A375 (cell line): ENCODE data around the gene NADK2. TPM values are rescaled to one million over a fixed set of nuclear protein-coding genes. Genes with fewer than 3 reads are reported as not detected.

Experiments used
- small RNA-seq: library from RNA; depleted of rRNA; stranded (forward); fragments of <200 nt; gene quantifications from one replicate; pipeline ENCODE3, GENCODE V24; 2014
- total RNA-seq: library from RNA; depleted of rRNA; stranded (reverse); fragments of >200 nt; shearing (Covaris generic); gene quantifications from 2 replicates; pipeline ENCODE4 v1.2.3, GENCODE V29; 2014; rRNA removed

Gene NADK2
- total RNA-seq: 19.5 and 20.5 TPM in 2 replicates

GRCh38 chr5:36241631-36242533 lies at the start of gene NADK2:
Gene NADK2, minus strand, starts transcription at chr5:36241925. Its CDS starts 127 bp downstream, at chr5:36241798.

GRCh38 chr5:36151434-36152323 lies 90.0 kb downstream of the NADK2 start, which contains the start of the genes LMBRD2 and SKP2:
Gene LMBRD2, minus strand, starts transcription at chr5:36151887. Its CDS starts 8,538 bp downstream, at chr5:36143349.
Gene SKP2, plus strand, starts transcription at chr5:36152111. Its CDS starts 152 bp downstream, at chr5:36152263.

Small RNA genes within 50 kb of the gene (small RNA-seq; reads per million reads assigned to genes)
- gene MIR580 (not detected), gene RNU6-1305P (not detected)

Other genes with a start within 250 kb of the NADK2 start
- 0.05 and 0.11 TPM in 2 replicates for gene UGT3A2, start 175.0 kb downstream of the NADK2 start, total RNA-seq
- 14.7 and 20.0 TPM in 2 replicates for gene LMBRD2, start 90.0 kb downstream of the NADK2 start, total RNA-seq
- gene SKP2, start 89.8 kb downstream of the NADK2 start, total RNA-seq: 38.6 and 44.8 TPM in 2 replicates
- 0.03 TPM in 1 of 2 replicates, not detected in the other for gene RANBP3L, start 60.0 kb upstream of the NADK2 start, total RNA-seq